Measurements from ENCODE around the gene C2orf68.
"Not testable (repeated sequence)": the region's sequence is repeated elsewhere in the genome, so short reads cannot be mapped to it uniquely, and the experiment has no call there.

The C2orf68 gene

GRCh38 chr2:85631316-85631715 lies 19.4 kb upstream of the C2orf68 start:
- DNase-seq (ENCODE audit: low read depth in 2 of 3, low spot score in 1 of 3): no peak

DNA sequence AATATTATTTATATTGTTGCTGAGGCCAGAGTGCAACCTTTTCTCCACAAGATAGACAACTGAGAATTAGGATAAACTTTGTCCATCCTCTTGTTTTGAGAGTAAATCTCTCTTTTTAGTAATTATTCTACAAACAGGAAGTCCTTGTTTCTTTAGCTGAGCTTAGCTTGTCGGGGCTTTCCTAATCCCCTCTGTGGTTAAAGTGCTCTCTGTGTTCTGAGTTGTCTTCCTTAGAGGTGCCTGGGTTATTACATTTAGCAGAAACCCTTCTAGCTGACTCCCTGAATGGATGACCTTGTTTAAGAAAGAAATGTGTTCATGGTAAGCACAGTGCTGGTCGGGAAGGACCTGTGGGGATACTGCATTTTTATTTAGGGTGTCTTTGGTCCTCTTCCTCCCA lies 16.8 kb upstream of the C2orf68 start:
- no peak for DNase-seq (ENCODE audit: low read depth in 2 of 3, low spot score in 1 of 3)

DNA sequence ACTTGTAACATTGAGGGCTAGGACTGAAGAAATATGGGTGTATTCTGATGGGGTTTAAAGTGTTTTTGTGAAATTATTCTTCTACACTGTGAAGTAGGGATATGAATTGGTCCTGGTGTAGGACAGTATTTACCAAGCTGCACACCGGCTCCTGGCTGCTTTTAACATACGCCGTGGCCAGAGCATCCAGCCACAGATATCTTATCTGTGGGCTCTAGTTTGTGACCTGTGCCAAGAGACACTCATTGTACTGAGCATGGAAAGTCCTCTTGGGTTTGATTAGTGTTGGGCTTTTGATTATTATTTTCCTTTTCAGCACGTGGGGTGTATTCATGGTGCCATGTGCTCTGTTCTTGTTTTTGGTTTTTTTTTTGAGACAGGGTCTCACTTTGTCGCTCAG lies 12.1 kb upstream of the C2orf68 start:
- DNase-seq (ENCODE audit: low read depth in 2 of 3, low spot score in 1 of 3): no peak

GRCh38 chr2:85621338-85621737 lies 9.5 kb upstream of the C2orf68 start:
- DNase-seq (ENCODE audit: low read depth in 2 of 3, low spot score in 1 of 3): no peak

DNA sequence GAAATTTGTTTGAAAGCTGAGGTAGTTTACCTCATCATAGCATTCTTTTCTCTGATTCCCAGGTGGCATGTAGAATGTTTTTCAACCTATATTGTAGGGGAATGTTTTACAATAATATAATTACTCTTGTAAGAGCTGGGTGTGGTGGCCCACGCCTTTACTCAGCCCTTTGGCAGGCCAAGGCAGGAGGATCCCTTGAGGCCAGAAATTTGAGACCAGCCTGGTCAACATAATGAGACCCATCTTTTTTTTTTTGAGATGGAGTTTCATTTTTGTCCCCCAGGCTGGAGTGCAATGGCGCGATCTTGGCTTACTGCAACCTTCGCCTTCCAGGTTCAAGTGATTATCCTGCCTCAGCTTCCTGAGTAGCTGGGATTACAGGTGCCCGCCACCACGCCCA lies 7.8 kb upstream of the C2orf68 start:
- no peak for DNase-seq (ENCODE audit: low read depth in 2 of 3, low spot score in 1 of 3)

DNA sequence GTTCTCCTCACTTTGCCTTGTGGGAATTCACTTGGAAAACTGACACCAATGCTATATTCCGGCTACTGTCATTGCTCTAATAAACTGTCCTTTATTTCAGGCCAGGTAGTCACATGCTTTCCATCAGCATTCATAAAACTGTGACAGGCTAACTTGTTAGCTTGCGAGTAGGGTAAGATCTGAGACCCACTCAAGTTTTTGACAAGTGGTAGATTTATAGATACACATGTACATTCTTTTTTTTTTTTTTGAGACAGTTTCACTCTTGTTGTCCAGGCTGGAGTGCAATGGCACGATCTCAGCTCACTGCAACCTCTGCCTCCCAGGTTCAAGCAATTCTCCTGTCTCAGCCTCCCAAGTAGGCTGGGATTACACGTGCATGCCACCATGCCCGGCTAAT lies 5.9 kb upstream of the C2orf68 start:
- not testable (repeated sequence) for DNase-seq (ENCODE audit: low read depth in 2 of 3, low spot score in 1 of 3)

GRCh38 chr2:85615413-85615728 lies 3.5 kb upstream of the C2orf68 start:
- no peak for DNase-seq (ENCODE audit: low read depth in 2 of 3, low spot score in 1 of 3)

DNA sequence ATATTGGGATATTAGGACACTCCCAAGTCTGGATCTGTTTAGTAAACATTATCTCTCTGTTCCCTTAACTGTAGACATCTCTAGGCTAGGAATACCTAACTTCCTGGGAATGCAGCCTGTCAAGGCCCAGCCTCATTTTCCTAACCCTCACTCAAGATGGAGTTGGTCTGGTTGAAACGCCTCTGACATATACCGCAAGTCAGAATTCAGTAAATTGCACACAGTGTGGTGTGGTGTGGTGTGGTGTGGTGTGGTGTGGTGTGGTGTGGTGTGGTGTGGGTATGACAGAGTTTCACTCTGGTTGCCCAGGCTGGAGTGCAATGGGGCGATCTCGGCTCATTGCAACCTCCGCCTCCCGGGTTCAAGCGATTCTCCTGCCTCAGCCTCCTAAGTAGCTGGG lies 2.9 kb upstream of the C2orf68 start:
- not testable (repeated sequence) for DNase-seq (ENCODE audit: low read depth in 2 of 3, low spot score in 1 of 3)

DNA sequence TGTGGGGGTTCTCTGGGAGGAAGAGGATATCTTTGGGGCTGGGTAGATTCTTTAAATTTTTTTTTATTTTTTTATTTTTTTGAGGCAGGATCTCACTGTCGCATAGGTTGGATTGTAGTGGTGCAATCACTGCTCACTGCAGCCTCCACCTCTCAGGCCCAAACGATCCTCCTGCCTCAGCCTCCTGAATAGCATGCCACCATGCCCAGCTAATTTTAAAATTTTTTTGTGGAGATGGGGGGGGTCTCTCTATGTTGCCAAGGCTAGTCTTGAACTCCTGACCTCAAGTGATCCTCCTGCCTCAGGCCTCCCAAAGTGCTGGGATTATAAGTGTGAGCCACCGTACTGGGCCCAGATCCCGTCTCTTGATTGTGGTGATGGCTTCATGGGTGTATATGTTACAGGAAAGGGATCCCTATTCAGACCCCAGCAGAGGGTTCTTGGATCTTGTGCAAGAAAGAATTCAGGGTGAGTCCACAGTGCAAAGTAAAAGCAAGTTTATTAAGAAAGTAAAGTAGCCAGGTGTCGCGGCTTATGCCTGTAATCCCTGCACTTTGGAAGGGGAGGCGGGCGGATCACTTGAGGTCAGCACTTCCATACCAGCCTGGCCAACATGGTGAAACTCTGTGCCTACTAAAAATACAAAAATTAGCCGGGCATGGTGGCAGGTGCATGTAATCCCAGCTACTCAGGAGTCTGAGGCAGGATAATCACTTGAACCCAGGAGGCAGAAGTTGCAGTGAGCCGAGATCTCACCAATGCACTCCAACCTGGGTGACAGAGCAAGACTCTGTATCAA lies 2.0 kb upstream of the C2orf68 start:
- no peak for DNase-seq (ENCODE audit: low read depth in 2 of 3, low spot score in 1 of 3)

DNA sequence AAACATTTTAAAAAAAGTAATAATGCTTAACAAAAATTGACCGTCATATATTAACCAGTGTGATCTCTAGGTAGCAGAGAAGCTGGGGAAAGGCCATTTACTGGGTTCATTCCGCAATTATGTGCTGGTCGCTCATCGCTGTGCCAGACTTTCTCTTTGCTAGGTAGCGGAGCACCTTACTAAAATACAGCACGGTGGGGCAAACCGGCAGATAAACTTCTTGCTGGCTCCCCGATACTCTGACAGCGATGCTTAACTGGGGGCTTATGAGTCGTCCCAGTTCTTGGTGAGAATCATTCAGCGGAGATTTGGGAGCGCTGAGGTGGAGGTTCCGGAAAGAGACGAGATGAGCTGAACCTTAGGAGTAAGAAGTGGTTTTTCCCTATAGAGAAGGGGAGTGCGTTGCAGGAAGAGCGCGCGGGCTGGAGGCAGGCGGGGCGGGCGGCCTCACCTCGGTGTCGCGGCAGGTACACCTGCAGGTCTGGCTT lies 605 bp downstream of the C2orf68 start:
- DNase-seq (ENCODE audit: low read depth in 2 of 3, low spot score in 1 of 3): no peak

GRCh38 chr2:85607268-85608215 lies 4.3 kb downstream of the C2orf68 start:
- no peak for DNase-seq (ENCODE audit: low read depth in 2 of 3, low spot score in 1 of 3)

- DNase-seq (ENCODE audit: low read depth in 2 of 3, low spot score in 1 of 3): no peak
Measured at GRCh38 chr2:85606116-85606455, 5.8 kb downstream of the C2orf68 start.

- DNase-seq (ENCODE audit: low read depth in 2 of 3, low spot score in 1 of 3): no peak
Measured at GRCh38 chr2:85605406-85606115, 6.3 kb downstream of the C2orf68 start.

DNA sequence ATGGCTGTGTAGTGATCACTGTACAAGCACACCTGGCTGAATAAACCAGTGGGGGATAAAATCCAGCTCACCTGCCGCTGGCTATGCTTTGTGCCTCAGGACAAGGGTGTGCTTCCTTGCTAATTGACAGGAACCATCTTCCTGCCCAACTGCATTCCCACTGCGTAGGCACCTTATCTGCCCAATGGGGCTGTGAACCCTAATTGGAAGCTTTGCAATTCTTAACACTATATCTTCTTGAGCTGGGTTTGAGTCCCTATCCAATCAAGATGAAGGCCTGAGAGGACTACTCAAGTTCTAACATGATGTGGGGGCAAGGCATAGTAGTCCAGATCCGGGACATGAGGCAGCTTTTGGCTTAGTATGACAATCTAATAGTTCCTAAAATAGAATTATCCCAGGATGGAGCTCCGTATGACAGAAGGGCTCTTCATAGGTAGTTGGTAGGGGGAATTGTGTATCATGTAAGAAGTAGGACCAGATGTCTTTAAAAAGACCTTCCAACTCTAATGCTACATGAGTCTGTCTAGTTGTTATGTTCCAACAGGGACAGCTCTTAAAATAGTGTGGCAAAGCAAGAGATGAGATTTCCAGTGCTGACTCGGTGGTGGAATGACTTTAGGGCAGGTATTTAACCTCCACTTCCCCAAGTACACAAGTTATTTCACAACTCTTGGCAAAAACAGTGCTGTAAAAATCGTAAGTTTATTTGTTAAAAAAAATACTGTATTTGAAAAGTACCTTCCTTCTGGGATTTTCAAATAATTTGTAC lies 7.1 kb downstream of the C2orf68 start:
- no peak for DNase-seq (ENCODE audit: low read depth in 2 of 3, low spot score in 1 of 3)

DNA sequence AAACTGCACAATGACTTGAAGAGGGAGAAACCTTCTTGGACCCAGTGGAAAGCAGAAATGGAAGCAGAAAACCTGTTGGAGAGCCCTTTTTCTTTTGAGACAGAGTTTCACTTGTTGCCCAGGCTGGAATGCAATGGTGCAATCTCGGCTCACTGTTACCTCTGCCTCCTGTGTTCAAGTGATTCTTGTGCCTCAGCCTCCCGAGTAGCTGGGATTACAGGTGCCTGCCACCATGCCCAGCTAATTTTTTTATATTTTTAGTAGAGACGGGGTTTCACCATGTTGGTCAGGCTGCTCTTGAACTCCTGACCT lies 7.8 kb downstream of the C2orf68 start:
- not testable (repeated sequence) for DNase-seq (ENCODE audit: low read depth in 2 of 3, low spot score in 1 of 3)

DNA sequence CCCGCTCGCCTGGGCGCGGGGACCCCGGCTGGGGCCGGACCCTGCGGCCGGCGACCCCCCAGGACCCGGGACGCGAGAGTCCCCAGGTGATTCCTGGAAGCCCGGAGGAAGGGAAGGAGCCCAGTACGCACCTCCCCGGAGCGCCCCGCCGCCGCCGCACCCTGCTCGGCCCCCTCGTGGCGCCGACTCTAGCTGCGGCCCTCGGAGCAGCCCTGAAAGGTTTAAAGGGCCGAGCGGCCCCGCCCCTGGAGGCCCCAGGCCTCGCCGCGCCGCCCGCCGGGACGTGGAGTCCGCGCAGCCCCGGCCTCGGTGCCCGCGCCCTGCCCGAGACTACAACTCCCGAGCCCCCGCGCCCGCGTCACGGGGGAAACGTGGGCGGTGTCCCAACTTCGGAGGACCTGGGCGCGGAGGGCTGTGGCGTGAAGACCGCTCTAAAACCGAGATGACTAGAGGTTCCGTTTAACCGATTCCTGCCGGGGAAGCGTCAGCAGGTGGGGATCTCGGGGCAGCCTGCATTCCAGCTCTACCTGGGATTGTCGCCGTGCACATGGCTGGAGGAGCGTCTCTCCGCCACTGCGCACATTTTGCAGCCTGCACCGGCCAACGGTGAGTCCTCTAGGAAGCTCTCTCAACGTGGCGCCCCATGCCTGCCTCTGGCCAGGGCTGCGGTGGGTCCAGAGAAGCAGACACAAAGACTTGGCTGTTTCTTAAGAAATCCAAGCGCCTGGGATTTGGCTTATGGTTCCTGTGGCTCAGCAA lies 9.2 kb downstream of the C2orf68 start, which contains the start of gene TMEM150A:
TSS of gene TMEM150A (minus strand) at position 223 of the 759 bp plus-strand sequence. CDS start 750 bp downstream, outside the sequence.
- peak; percentile 75 to 80 (median 77) for DNase-seq (ENCODE audit: low read depth in 2 of 3, low spot score in 1 of 3)

- DNase-seq (ENCODE audit: low read depth in 2 of 3, low spot score in 1 of 3): no peak
Measured at GRCh38 chr2:85601771-85602475, 9.9 kb downstream of the C2orf68 start.

GRCh38 chr2:85600951-85601770 lies 10.7 kb downstream of the C2orf68 start:
- no peak for DNase-seq (ENCODE audit: low read depth in 2 of 3, low spot score in 1 of 3)

GRCh38 chr2:85600235-85600575 lies 11.7 kb downstream of the C2orf68 start:
- no peak for DNase-seq (ENCODE audit: low read depth in 2 of 3, low spot score in 1 of 3)
